Fibroblast of skin of back (primary cell): ENCODE results near the gene EOLA1. TPM values are rescaled to one million over a fixed set of nuclear protein-coding genes. Genes with fewer than 3 reads are reported as not detected.
A peak's percentile ranks its signal among the peaks of the same experiment; 100 is the strongest.
"Not testable (repeated sequence)": the region's sequence is repeated elsewhere in the genome, so short reads cannot be mapped to it uniquely, and the experiment has no call there.

Experiments
- DNase-seq: peaks from one replicate; pipeline ENCODE4 v3.0.0-alpha.2; 2013
- polyA plus RNA-seq, 2 experiments: library from polyadenylated mRNA; unstranded; fragments of 120-200 nt; gene quantifications; one replicate each; pipeline ENCODE4 v1.2.1, GENCODE V29; 2013; ENCODE audit not compliant: insufficient read length in 2 of 2

The EOLA1 gene
- 12.6 TPM for polyA plus RNA-seq (2013, experiment 1 of 2; ENCODE audit: insufficient read length)
- polyA plus RNA-seq (2013, experiment 2 of 2; ENCODE audit: insufficient read length) = 12.8 TPM

GRCh38 chrX:149540621-149541520, at the start of gene EOLA1:
EOLA1 (plus strand) TSS chrX:149541012; CDS start chrX:149545631, 4,619 bp downstream.
- peak; percentile 94 for DNase-seq

DNA sequence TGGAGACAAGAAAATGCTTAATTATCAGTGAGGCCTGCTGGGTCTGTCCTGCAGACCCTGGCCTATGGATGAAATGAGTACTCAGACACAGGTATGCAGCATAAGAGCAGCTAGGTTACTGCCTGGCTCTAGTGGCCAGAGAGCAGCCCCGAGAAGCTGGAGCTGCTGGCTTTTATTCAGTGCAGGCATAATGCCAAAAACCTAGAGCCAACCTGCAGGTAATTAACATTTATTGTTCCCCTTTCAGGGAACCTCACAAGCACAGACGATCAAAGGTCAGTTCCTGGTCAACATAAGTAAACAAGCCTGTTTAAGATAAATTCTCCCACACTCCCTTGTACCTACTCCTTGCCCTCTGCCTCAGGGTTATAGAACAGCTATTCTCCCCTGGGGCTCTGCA, 49.0 kb upstream of the EOLA1 start:
- DNase-seq = no peak

GRCh38 chrX:149493567-149494562, 46.9 kb upstream of the EOLA1 start:
- DNase-seq = no peak

GRCh38 chrX:149494844-149495565, 45.8 kb upstream of the EOLA1 start:
- DNase-seq = no peak

- DNase-seq = peak; percentile 92
Observed at GRCh38 chrX:149495573-149496071, 45.2 kb upstream of the EOLA1 start.

- DNase-seq = no peak
Observed at GRCh38 chrX:149497054-149497453, 43.8 kb upstream of the EOLA1 start.

DNA sequence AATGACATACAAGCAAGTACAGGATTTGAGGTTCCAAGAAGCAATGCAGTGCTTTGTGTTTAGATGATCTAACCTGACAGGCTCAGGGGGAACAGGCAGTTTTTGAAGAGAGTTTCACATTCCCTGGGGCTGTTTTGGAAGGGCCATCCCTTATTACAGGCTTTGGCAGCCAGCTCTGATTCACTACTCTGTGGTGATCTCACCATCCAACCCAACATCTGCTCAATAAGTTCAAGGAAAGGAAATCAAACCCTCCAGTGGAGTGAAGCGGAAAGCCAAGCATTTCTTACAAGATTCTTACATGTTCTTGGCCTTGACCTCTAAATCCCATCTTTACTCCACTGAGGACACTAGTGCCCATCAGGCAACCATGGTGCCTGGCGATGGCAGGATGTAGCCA, 43.2 kb upstream of the EOLA1 start:
- peak; percentile 67 for DNase-seq

GRCh38 chrX:149498767-149499166, 42.0 kb upstream of the EOLA1 start:
- no peak for DNase-seq

- no peak for DNase-seq
Observed at GRCh38 chrX:149499766-149500165, 41.0 kb upstream of the EOLA1 start.

GRCh38 chrX:149502923-149503322, 37.9 kb upstream of the EOLA1 start:
- not testable (repeated sequence) for DNase-seq

DNA sequence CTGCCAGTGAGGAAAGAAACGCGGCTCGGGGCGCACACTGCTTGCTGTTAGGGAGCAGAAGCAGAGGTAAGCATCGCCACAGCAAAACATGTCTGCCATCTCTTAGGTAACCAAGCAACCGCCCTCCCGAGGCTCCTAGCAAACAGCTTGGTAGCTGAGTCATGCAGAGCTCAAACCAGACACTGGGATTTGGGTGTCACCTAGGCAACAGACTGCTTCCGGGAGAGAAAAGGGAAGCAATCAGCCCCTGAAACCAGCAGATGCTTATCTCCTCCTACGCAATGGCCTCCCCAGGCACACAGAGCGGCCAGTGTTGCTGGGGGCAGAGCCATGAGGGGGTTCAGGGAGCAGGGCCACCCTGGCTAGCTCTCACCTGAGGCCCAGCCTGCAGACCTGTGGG, 37.4 kb upstream of the EOLA1 start:
- DNase-seq = peak; percentile 71

DNA sequence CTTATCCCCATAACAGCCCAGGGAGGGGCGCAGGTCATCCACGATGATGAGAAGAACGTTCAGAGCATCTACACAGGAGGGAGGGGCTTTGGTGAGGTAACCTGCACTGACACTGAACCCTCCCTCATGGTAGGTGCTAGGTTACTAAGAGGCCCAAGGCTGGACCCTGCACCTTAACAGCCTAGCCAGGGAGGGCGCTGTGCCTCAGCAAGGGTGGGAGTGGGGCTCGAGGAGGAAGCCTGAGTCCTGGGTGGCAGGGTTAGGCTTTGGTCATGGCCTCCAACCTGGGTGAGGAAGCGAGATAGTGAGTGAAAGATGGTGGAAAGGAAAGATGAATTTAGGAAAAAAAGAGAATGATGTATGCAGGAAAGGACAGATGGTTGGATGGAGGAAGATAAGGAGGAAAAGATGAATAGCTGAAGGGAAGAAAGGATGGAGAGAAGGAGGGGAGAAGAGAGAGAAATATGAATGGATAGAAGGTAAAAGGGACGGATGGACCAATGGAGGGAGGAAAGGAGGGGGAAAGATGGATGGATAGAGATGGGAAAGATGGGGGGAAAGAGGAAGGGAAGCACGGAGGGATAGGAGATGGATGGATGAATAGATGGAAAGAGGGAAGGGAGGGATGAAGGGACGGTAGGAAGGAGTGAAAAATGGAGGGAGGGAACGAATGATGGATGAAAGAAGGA, 36.4 kb upstream of the EOLA1 start:
- no peak for DNase-seq

- DNase-seq = peak; percentile 86
Observed at GRCh38 chrX:149504915-149505651, 35.7 kb upstream of the EOLA1 start, which contains the start of gene IDS. IDS (minus strand) TSS chrX:149505306; CDS start chrX:149505137, 169 bp downstream.

DNA sequence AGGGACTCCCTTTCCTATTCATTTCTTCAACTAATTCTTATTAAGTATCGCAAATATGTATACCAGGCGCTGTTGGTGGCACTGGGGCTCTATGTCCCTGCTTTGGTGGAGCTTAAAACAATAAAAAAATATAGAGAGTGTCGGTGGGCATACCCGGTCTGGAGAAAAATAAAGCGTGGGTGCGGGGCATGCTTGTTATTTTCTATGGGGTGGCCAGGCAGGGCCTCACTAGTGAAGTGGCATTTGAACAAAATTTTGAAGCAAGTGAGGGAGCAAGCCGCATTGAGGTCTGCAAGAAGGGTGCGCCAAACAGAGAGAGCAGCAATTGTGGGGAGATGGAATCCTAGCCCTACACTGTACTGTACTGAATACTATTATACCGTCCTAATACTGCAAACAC, 35.1 kb upstream of the EOLA1 start:
- no peak for DNase-seq

GRCh38 chrX:149506349-149506748, 34.5 kb upstream of the EOLA1 start:
- no peak for DNase-seq

DNA sequence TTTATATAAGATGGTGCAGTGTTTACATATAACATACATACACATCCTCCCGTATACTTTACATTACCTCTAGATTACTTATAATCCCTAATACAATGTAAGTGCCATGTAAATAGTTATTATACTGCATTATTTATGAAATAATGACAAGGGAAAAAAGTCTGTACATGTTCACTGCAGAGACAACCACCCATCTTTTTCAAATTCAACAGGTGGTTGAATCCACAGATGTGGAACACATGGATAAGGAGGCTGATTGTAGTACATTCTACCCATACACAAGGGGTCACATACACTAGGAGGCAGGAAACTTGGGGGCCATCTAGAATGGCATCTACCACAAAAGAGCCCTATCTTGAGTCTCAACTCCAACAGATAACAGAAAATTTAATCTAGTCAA, 32.3 kb upstream of the EOLA1 start:
- DNase-seq = no peak

DNA sequence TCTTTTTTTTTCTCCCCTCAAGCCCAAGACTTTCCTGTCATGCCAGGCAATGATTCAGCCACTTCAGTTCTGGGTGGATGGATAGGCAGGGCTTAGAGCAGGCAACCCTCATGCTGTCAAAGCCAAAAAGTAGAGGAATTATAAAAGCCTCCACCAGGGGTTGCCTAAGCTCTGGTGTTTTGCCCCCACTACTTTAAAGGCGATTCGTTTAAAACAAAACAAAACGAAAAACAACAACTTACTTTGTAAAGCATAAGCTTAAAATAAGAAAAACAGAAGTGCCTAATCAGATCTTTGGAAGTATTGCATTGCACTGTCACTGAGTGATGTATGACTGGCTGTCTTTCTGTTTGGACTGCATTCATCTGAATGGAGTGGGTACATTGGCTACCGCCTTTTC, 30.4 kb upstream of the EOLA1 start:
- DNase-seq = peak; percentile 18

DNA sequence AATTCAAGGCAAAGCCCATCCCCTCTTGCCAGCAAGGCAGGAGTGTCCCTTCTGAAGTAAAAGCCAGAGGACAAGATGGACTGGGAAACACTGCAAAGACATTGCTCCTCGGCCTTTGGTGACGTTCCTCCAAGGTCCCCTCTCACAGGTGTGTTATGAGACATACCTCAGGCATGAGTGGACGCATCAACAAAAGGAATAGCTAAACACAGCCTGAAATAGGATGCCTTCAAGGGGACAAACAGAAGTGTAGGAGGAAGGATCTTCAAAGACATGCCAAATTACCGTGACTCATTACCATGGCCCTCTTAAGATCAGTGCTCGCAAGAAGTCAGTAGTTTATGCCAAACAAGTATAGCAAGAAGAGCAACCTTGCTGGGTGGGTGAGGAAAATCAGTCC, 29.7 kb upstream of the EOLA1 start:
- no peak for DNase-seq

- DNase-seq = peak; percentile 40
Observed at GRCh38 chrX:149512225-149512885, 28.5 kb upstream of the EOLA1 start.

GRCh38 chrX:149513825-149514428, 26.9 kb upstream of the EOLA1 start:
- DNase-seq = no peak
